K562 (cell line): ENCODE data around the gene NBPF14. TPM values are rescaled to one million over a fixed set of nuclear protein-coding genes. Genes with fewer than 3 reads are reported as not detected.
A peak's percentile ranks its signal among the peaks of the same experiment; 100 is the strongest.

ENCODE experiments used
- BCL6 ChIP-seq: fragments of 250-450 bp; sonication (Bioruptor Pico); IDR thresholded peaks from 2 replicates; pipeline ENCODE4 v1.4.0; 2020
- CAMTA2 ChIP-seq: fragments of 250-450 bp; sonication (Bioruptor Pico); conservative IDR thresholded peaks from 2 replicates; pipeline ENCODE4 v1.5.1; 2022
- DNMT1 ChIP-seq: fragments of 450-650 bp; IDR thresholded peaks from 2 replicates; pipeline ENCODE4 v1.6.1; 2016; ENCODE audit warnings: antibody characterized with exemption, mild to moderate bottlenecking
- E4F1 ChIP-seq: fragments of 250-450 bp; sonication (Bioruptor Pico); IDR thresholded peaks from 2 replicates; pipeline ENCODE4 v1.5.0; 2021; ENCODE audit warnings: mild to moderate bottlenecking, borderline replicate concordance
- EGR1 ChIP-seq: fragments of 450-650 bp; conservative IDR thresholded peaks from 2 replicates; pipeline ENCODE4 v1.6.1; 2017; ENCODE audit warnings: mild to moderate bottlenecking
- ELF2 ChIP-seq: fragments of 250-450 bp; sonication (Bioruptor Pico); IDR thresholded peaks from 2 replicates; pipeline ENCODE4 v1.5.0; 2021; ENCODE audit warnings: mild to moderate bottlenecking
- FOXA3 ChIP-seq, 2 experiments: fragments of 450-650 bp in 1 of 2; sonication (generic) in 1 of 2; formaldehyde crosslinking; IDR thresholded peaks in 1 of 2; conservative IDR thresholded peaks in 1 of 2; 2 replicates each; pipeline versions ENCODE4 v1.4.0 to v1.8.0; 2020 to 2022; ENCODE audit warnings: mild to moderate bottlenecking in 2 of 2, missing genetic modification reagents in 1 of 2
- HBP1 ChIP-seq: fragments of 450-650 bp; formaldehyde crosslinking; IDR thresholded peaks from 2 replicates; pipeline ENCODE4 v1.4.0; 2022; ENCODE audit warnings: missing genetic modification characterization
- HDAC1 ChIP-seq, 2 experiments: fragments of 450-650 bp; IDR thresholded peaks; 2 replicates each; pipeline ENCODE4 v1.6.1; 2016 to 2017; ENCODE audit warnings: inconsistent platforms in 1 of 2, mild to moderate bottlenecking in 1 of 2, moderate library complexity in 1 of 2
- HDAC3 ChIP-seq: fragments of 450-650 bp; IDR thresholded peaks from 2 replicates; pipeline ENCODE4 v1.6.1; 2018; ENCODE audit warnings: borderline replicate concordance, mild to moderate bottlenecking, moderate library complexity; ENCODE audit not compliant: partially characterized antibody
- KHSRP ChIP-seq: fragments of 450-650 bp; IDR thresholded peaks from 2 replicates; pipeline ENCODE4 v1.6.1; 2017
- KLF13 ChIP-seq: fragments of 450-650 bp; IDR thresholded peaks from 2 replicates; pipeline ENCODE4 v1.6.1; 2016; ENCODE audit warnings: missing genetic modification characterization, low read depth, mild to moderate bottlenecking, missing compliant biosample characterization, moderate library complexity, borderline replicate concordance
- MXI1 ChIP-seq: IDR thresholded peaks from 2 replicates; pipeline ENCODE4 v1.6.1; 2011; ENCODE audit warnings: low read depth, mild to moderate bottlenecking, improper control_type of control experiment, low read length
- NBN ChIP-seq: fragments of 450-650 bp; IDR thresholded peaks from 2 replicates; pipeline ENCODE4 v1.6.1; 2016; ENCODE audit warnings: low read depth, mild to moderate bottlenecking
- NR2C1 ChIP-seq, 2 experiments: fragments of 450-650 bp; IDR thresholded peaks; 2 replicates each; pipeline ENCODE4 v1.6.1; 2017; ENCODE audit warnings: mild to moderate bottlenecking in 2 of 2, antibody characterized with exemption in 1 of 2, inconsistent platforms in 1 of 2, missing compliant biosample characterization in 1 of 2, missing genetic modification characterization in 1 of 2
- SMAD1 ChIP-seq: fragments of 150-350 bp; IDR thresholded peaks from 2 replicates; pipeline ENCODE4 v1.6.1; 2014; ENCODE audit warnings: low read length, low read depth; ENCODE audit not compliant: partially characterized antibody
- ZHX1 ChIP-seq: fragments of 150-350 bp; conservative IDR thresholded peaks from 2 replicates; pipeline ENCODE4 v1.6.1; 2014; ENCODE audit warnings: low read length
- ZNF347 ChIP-seq: fragments of 450-650 bp; formaldehyde crosslinking; IDR thresholded peaks from 2 replicates; pipeline ENCODE4 v1.4.0; 2020; ENCODE audit warnings: low read depth, mild to moderate bottlenecking, moderate library complexity
- ZNF76 ChIP-seq: fragments of 250-450 bp; sonication (Bioruptor Pico); IDR thresholded peaks from 2 replicates; pipeline ENCODE4 v1.4.0; 2020; ENCODE audit warnings: mild to moderate bottlenecking, moderate library complexity, borderline replicate concordance
- polyA plus RNA-seq, 8 experiments: library from polyadenylated mRNA; depleted of rRNA in 4 of 8; stranded (reverse) in 5 of 8; unstranded in 3 of 8; fragments of >200 nt; fragmentation: Nextera tagmentation in 2 of 8; fragmentation: Illumina TruSeq in 1 of 8; extraction: Ambion mirVana in 2 of 8; extraction: Trizol in 1 of 8; gene quantifications; 2 replicates each; pipeline versions ENCODE4 v1.2.1 to v1.2.3, GENCODE V29; 2011 to 2014; ENCODE audit warnings: inconsistent platforms in 1 of 8, missing spikeins in 1 of 8
- total RNA-seq, 7 experiments: library from RNA; depleted of rRNA in 6 of 7; stranded (reverse); fragments of >200 nt in 6 of 7; fragmentation: Illumina TruSeq in 2 of 7; extraction: Trizol in 2 of 7; gene quantifications; 2 replicates each; pipeline versions ENCODE4 v1.2.1 to v1.2.3, GENCODE V29; 2011 to 2021; ENCODE audit warnings: low replicate concordance in 1 of 7

NBPF14 gene
- total and polyA plus RNA-seq, 9 of the 15 experiments (the other 6 are each of a cell fraction or from before 2014, with no cell fraction given), result 0.99 to 10.6 (median 6.1) TPM

- peak; percentile 100 for TF ChIP-seq HBP1
- peak; percentile 42 for TF ChIP-seq EGR1
- peak; percentile 95 for TF ChIP-seq ZHX1
- peak; percentile 99 for TF ChIP-seq CAMTA2 (CRISPR knock-in tag)
- peak; percentile 10 to 39; a peak in 2 of 4 replicates for TF ChIP-seq HDAC1 (IDR thresholded peaks at IDR 0.05)
- TF ChIP-seq E4F1, result peak; percentile 90
- peak; percentile 98 for TF ChIP-seq NBN
- TF ChIP-seq DNMT1, result 0 out of 2 replicates have a peak, but pooled peaks have one; percentile 47
- TF ChIP-seq FOXA3 (CRISPR knock-in tag; conservative IDR thresholded peaks at IDR 0.05 in 1 of 2, IDR thresholded peaks at IDR 0.05 in 1 of 2), result peak in 1 of 2 experiments; percentile 85; a peak in 3 of 4 replicates
- peak; percentile 87 for TF ChIP-seq ELF2 (CRISPR knock-in tag)
- TF ChIP-seq MXI1, result peak; percentile 65
- peak; percentile 91 for TF ChIP-seq BCL6
- TF ChIP-seq HDAC3, result peak; percentile 77
- TF ChIP-seq ZNF76, result peak; percentile 66; the same call in 1 of the 2 replicates
- TF ChIP-seq KLF13 (tag), result peak; percentile 91
- TF ChIP-seq ZNF347, result peak; percentile 96
- peak; percentile 100 for TF ChIP-seq SMAD1
- peak; percentile 50; the same call in 1 of the 2 replicates for TF ChIP-seq NR2C1 (IDR thresholded peaks at IDR 0.05)
- TF ChIP-seq NR2C1 (tag; IDR thresholded peaks at IDR 0.05), result peak; percentile 77
- TF ChIP-seq KHSRP, result peak; percentile 91
These were observed 73.1 kb downstream of the NBPF14 start (continued) for GRCh38 chr1:148522561-148523204.
